ENCODE data around the gene ADAMTS20.
"Not testable (repeated sequence)": the region's sequence is repeated elsewhere in the genome, so short reads cannot be mapped to it uniquely, and the experiment has no call there.

ADAMTS20 gene, protein sequence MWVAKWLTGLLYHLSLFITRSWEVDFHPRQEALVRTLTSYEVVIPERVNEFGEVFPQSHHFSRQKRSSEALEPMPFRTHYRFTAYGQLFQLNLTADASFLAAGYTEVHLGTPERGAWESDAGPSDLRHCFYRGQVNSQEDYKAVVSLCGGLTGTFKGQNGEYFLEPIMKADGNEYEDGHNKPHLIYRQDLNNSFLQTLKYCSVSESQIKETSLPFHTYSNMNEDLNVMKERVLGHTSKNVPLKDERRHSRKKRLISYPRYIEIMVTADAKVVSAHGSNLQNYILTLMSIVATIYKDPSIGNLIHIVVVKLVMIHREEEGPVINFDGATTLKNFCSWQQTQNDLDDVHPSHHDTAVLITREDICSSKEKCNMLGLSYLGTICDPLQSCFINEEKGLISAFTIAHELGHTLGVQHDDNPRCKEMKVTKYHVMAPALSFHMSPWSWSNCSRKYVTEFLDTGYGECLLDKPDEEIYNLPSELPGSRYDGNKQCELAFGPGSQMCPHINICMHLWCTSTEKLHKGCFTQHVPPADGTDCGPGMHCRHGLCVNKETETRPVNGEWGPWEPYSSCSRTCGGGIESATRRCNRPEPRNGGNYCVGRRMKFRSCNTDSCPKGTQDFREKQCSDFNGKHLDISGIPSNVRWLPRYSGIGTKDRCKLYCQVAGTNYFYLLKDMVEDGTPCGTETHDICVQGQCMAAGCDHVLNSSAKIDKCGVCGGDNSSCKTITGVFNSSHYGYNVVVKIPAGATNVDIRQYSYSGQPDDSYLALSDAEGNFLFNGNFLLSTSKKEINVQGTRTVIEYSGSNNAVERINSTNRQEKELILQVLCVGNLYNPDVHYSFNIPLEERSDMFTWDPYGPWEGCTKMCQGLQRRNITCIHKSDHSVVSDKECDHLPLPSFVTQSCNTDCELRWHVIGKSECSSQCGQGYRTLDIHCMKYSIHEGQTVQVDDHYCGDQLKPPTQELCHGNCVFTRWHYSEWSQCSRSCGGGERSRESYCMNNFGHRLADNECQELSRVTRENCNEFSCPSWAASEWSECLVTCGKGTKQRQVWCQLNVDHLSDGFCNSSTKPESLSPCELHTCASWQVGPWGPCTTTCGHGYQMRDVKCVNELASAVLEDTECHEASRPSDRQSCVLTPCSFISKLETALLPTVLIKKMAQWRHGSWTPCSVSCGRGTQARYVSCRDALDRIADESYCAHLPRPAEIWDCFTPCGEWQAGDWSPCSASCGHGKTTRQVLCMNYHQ (N-terminal part only)

DNA sequence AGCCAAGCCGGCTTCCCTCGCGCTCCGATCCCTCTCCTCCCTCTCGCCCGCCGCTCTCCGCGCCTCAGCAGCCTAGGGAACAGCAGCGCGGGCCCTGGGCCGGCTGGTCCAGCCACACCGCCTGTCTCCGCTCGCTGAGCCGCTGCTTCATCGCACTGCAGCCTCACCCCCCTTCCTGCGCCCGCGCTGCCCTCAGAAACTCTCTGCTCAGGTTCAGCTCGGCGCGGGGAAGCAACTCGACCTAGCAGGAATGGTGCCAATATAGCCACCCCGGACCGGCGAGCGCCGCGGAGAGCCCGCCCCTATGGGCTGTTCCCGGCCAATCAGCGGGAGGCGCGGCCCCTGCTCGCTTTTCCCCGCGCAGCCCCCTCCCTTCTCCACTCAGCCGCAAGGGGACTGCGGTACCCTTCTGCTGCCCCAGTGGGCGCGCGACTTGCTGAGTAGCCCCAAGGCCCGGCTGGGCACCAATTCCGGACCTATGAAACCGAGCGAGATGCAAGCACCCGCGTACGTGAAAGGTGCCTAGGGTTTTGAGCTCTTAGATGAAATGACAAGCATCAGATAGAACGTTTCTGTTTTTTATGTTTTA is at the start of gene ADAMTS20:
TSS of gene ADAMTS20 (minus strand) at position 233 of the 589 bp plus-strand sequence. CDS start 282 bp downstream, outside the sequence.
- no peak for DNase-seq

DNA sequence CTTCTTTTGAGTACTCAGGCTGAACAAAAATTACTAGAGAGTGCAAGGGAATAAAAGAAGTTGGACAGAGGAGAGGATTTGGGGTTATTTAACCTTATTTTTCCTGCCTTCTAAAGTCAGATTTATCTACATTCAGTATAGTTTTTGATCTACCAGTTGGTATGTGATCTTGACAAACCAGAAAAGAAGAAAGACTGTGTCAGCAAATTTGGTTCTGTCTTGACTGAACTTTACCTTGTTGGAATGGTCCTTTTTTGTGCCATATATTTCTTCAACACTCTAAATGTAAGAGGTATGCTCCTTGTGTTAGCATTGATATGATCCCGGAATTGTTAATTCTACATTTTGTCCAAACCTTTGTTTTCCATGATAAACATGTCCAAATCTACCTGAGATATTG is 47.7 kb upstream of the ADAMTS20 start:
- DNase-seq, result no peak

DNA sequence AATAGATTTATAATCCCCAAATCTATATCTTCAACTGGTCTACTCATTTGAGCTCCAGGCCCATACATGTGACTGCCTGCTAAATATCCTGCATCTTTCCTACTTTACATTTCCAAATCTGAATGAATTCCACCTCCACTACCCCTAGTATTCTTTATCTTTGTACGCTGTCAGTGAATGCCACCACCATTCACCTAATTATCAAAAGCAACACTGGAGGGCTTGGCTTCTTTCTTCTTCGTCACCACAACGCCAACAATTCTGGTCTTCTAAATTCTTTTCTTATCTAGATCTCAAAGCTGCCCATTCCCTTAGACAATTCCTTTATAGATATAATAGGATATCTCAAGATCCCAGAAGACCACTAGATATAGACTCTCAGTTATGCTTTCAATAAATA is 47.1 kb upstream of the ADAMTS20 start:
- DNase-seq, result no peak

DNA sequence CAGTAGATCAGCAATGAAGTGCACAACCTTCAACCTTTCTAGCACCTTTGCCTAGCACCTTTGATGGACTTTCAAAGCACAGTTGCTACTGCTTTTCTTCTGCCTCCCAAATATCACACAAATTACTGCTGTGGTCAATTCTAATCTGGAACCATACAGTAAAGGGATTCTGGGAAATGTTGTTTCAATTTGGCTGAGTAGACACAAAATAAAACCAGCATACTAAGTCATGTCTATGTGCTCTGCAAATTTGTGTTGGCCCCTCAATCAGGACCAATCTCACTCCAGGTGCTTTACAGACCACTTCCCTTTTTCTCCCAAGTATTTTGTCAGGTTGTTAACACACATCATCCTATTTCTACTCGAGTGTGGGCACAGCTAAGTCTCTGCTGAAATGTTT is 38.3 kb upstream of the ADAMTS20 start:
- no peak for DNase-seq

DNA sequence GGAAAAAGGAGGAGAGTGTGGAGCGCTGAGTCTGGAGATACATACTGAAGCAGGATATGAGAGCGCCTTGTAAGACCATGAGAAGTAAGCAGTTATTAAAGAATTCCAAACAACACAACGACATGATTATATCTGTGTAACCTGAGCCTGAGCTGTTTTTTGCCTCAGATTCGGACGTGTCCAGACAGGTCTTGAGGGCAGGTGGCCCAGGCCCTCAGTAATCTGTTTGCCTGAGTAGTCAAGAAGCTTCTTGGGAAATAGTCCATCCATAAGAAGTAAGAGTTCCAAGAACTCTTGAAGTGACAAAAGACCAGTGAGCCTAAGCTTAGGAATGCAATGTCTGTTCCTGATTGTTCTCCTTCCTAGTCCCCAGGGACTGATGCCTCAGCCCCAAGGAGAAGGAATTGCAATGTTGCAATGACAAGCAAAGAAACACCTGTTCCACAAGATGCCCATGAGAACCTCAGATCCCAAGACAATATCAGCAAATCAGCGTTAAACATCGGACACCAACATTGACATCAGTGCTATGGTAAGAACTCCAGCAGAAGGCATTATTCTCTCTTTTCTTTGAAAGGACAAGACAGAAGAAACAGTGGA is 34.7 kb upstream of the ADAMTS20 start:
- DNase-seq, result no peak

DNA sequence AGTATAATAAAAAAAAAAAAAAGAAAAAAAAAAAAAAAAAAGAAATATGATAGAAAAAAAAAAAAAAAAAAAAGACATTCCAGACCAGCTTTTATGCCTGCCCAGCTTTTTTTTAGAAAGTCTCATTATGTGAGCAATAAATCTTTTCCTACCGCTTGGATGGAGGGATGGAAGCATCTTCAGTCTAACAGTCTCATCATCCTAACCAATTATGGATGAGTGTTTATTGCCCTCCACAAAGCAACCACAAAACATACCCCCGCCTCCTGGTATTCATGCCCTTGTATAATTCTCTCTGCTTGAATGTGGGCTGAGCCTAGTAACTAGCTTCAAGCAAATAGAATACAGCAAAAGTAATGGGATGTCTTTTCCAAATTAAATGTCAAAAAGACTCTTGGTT is 33.7 kb upstream of the ADAMTS20 start:
- DNase-seq, result no peak

DNA sequence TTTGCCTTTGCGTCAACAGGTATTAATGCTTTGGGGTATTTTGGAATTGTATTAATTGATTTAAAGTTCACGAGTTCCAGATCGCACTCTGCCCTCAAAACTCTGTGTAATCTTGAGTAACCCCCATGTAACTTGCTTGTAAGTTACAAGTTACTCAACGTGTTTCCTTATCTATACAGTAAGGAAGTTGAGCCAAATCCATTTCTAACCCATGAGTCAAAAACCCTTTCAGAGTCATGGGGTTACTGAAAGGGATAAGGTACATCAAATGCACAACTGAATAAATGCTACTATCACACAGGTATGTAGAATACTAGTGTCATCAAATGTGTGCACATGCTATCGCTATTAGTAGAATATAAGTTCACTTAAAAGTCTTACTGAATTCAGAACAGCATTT is 28.6 kb upstream of the ADAMTS20 start:
- DNase-seq, result no peak

DNA sequence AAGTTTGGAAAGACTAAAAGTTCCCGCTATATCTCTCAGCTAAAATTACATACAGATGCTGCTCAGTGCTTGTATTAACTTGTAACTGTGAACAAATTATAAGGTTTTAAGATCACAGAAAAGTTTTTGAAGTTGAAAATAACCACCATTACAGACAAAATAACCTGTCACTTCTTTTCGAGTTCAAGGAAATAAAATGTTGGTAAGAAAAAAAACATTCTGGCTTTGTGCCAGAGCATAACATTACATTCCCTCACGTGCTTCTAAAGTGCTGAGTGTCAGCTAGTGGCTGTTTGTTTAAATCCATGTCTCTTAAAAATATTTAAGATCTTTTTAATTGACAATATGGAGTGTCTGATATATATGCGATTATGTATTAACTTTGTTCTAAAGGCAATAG is 27.2 kb upstream of the ADAMTS20 start:
- DNase-seq, result no peak

DNA sequence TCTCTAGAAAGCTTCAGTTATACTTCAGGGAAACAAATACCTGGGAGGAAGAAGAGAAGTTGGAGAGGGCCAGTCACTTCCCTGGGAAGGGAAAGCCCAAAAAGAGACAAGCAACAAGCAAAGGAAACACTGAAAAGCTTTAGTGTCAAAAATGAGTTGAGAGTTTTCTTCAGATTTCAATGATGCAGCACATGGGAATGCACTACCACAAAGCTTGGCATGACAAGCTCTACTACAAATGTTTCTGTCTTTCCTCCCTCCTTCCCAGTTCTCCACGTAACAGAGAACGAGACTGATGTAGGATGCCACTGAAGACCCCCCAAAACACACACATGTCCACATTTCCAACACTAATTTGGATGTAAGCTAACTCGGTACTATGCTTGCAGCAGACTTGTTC is 26.8 kb upstream of the ADAMTS20 start:
- DNase-seq, result no peak

DNA sequence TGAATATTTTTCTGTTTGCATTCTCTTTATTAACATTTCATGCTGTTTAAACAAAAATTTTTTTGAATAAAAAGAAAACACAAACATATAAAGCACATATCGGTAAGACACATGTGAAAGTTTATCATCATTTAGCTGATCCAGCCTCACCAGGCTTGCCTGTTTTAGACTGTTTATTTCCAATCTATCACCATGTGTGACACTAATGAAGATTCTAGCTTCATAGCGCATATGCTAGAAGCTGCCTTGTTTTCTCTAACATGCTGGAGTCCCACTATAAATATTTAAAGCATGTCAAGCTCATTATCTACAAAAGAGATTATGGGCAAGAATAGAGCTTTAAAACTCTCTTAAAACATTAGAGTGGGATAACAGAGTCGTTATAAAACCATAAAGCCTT is 25.4 kb upstream of the ADAMTS20 start:
- DNase-seq, result no peak

DNA sequence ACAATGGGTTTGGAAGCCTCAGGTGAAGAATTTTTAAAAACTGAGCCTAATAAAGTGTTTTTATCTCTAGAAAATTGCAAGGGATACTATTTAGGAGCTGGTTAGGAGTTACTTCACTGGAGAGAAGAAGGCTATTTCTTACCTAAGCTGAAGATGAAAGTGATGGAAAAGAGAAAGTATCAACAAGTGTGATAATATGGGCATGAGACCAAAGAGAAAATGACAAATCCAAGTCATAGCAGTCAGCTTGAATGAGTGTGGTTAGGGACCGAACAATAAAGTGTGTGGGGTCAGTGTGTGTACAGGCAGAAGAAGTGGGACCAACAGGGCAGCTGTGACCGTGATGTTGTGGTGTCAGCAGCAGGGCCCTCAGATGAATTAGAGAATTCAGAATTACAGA is 24.2 kb upstream of the ADAMTS20 start:
- DNase-seq, result no peak

DNA sequence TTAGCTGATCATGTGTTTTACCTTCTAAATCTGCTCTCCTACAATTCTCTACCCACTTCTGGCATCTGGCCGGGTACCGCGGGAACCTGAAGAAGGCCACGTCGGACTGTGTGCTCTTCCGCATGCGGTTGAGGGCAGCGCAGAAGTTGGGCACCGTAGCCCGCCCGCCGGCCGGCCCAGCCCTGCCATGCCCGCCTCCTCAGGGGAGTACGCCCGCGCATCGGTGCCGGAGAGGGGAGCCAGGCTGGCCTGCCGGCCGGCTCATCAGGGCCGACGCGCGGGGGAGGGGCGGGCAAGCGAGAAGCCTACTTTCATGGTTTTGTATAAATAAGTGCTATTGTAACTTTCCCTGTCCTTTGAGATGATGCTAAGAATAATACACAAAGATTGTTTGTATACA is 19.9 kb upstream of the ADAMTS20 start:
- DNase-seq, result no peak

DNA sequence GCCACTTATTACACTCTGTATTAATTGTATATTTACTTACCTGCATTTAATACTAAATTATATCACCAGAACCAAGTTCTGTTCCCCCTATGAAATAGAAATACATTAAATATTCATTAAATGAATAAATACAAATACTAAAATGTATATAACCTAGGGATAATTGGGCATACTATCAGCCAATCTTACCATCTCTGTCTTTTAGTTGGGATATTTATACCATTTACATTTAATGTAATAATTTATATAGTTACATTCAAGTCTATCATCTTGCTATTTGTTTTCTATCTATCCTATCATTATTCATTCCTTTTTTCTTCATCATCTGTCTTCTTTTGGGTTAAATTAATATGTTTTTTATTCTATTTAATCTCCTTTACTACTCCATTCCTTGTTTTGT is 4.1 kb upstream of the ADAMTS20 start:
- DNase-seq, result no peak

DNA sequence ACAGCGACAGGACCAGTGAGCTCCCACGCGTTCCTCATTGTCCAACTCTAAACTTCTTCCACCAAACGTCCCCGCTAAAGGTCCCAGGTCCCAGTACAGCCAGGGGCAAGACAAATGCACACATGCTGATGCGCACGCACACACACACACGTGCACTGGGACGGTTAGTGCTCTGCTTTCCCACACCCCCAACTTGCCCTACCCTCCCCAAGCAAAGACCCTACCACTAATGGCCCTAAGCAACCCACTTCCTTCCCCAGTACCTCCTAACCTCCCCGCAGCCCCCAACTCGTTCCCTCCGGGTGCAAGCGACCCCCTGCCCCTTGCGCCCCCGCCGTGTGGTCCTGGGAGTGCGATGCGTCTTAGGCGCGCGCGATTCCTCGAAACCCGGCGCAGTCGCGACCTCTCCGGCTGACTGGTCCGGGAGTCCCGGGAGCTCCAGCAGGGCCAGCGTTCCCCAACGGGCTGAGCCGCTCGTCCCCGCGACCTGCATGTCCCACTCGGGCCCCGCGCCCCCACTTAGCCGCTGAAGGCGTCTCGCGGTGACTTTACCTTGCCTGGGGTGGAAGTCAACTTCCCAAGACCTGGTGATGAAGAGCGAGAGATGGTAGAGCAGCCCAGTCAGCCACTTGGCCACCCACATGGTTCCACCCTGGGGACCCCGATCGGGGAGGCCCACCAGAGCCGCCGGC is 578 bp downstream of the ADAMTS20 start:
- no peak for DNase-seq

DNA sequence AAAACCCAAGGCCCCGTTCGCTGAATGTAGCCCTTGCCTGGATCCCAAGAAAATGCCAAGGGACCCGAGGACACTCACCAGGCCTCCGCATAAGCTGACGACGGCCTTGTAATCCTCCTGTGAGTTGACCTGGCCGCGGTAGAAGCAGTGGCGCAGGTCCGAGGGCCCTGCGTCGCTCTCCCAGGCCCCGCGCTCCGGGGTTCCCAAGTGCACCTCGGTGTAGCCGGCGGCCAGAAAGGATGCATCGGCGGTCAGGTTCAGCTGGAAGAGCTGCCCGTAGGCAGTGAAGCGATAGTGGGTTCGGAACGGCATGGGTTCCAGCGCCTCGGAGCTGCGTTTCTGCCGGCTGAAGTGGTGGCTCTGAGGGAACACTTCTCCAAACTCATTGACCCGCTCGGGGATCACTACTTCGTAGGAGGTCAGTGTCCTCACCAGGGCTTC is 1.2 kb downstream of the ADAMTS20 start:
- DNase-seq, result no peak

DNA sequence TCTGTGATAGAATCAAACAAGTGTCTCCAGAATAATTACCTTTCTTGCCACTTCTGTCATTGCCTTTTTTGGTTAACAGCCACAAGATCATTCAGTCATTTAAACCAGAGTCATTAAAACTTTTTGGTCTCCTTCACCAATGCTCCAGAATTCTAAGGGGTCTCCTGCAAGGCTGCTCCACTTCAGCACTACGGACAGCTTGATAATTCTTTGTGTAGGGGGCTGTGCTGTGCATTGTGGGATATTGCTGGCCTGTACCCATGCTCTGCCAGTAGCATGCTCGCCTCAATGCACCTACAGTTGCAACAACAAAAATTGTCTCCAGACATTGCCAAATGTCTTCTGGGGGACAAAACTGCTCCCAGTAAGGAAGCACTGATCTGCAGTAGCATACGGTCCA is 7.3 kb downstream of the ADAMTS20 start:
- DNase-seq, result no peak

DNA sequence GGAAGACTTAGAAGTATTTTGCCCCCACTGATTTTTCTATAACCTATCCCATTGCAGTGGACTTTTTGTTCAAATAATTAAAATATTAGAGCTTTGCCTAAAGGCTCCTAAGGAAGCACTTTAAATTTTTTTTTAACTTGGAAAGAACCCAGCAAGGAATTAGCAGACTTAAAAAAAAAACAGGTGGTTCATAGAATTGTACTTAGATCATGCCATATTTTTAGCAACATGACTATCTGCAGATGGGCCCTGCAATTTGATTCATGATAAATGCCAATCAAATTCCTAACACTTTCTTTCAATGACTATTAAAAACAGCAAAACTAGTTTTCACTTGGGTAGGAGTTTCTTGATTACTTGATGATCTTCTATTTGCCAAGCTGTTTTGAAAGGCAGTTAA is 11.5 kb downstream of the ADAMTS20 start:
- no peak for DNase-seq

DNA sequence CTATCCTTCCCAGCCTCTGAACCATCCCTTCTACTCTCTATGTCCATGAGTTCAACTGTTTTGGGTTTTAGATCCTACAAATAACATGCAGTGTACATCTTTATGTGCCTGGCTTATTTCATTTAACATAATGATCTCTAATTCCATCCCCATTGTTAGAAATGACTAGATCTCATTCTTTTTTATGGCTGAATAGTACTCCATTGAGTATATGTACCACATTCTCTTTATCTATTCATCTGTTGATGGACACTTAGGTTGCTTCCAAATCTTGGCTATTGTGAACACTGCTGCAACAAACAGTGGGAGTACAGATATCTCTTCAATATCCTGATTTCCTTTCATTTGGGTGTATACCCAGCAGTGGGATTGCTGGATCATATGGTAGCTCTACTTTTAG is 14.3 kb downstream of the ADAMTS20 start:
- not testable (repeated sequence) for DNase-seq

DNA sequence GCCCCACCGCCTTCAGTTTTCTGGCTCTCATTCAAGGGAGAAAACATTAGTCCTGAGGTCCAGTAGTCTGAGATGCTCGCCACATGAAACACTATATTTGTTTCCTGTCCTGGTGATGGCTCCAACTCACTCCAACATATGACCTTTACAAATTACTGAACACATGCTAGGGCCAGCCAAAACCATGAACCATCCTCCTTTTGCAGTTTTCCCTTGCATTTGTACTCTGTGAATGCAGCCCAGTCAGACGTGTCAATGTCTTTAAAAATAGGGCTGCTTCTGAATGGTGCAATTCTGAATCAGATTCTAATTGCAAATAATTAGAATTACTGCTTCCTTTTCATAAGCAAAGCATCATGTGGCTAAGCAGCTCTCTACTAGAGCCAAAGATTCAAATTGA is 36.0 kb downstream of the ADAMTS20 start:
- no peak for DNase-seq

DNA sequence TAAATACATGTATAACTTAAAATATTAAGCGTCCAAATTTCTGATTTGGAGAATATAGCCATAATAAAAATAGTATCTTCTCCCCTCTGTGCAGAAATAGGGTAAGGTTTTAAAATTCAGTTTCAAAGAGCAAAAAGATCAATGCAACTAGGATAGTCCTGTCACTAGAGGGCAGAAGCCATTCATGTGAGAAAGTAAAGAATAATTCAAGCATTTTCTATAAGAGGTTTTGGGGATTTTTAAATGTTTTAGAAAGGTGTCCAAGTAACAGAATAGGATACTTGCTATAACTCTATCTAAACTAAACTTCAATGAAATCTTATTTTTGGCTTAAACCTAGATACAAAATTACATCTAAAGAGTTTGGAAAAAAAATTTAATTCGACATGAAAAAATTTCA is 50.3 kb downstream of the ADAMTS20 start:
- DNase-seq, result no peak

DNA sequence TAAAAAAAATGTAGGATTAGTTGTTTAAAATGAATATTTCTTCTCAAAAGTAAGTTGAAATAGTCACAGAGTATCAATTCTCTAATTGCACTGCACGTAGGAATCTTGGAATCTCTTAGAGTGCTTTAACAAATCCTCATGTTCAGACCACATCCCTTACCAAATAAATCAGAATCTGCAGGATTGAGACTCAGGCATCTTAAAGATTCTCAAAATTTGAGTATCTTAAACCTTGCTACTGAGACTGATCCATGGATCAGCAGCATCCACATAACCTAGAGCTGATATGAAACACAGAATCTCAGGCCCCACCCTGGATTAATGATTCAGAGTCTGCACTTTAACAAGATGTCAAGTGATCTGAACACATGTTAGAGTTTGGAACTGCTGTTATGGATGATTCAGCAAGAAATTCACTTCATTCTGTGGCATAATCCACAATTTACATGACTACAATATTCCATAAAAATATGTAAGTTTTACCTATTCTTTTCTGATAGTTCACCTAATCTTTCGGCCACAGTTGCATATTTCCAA is 58.7 kb downstream of the ADAMTS20 start:
- no peak for DNase-seq
